ENCODE data around the gene SEMA3D.

GRCh38 chr7:85150624-85151023, 36.2 kb downstream of the SEMA3D start:
- TF ChIP-seq POLR2A (IDR thresholded peaks at IDR 0.05; ENCODE audit: low read depth, low read length), result no peak
- TF ChIP-seq POLR2AphosphoS5 (IDR thresholded peaks at IDR 0.05; ENCODE audit: low read depth, low read length), result no peak
